OCI-LY3 (cell line): ENCODE results near the gene TMEM200C.

ENCODE experiments used
- H2AFZ ChIP-seq: fragments of 200-600, 300-600 bp; shearing (Covaris generic); 2 replicates; pipeline ENCODE4 v1.6.0; 2014; ENCODE audit warnings: antibody characterized with exemption, low read depth, low read length
- H3K27ac ChIP-seq: fragments of 200-600, 300-600 bp; sonication (generic); 2 replicates; pipeline ENCODE4 v1.5.1; 2014; ENCODE audit warnings: mild to moderate bottlenecking, low read length, moderate library complexity, mixed read lengths
- H3K27me3 ChIP-seq: fragments of 200-600, 300-600 bp; sonication (generic); 2 replicates; pipeline ENCODE4 v1.6.1; 2014; ENCODE audit warnings: low read depth, low read length, mixed read lengths
- H3K36me3 ChIP-seq: fragments of 200-600, 300-600 bp; sonication (generic); replicated peaks from 2 replicates; pipeline ENCODE3; 2014; ENCODE audit warnings: low read depth, low read length, mixed read lengths
- H3K4me1 ChIP-seq: fragments of 300-600, 200-600 bp; sonication (generic); 2 replicates; pipeline ENCODE4 v1.6.1; 2014; ENCODE audit warnings: low read length, mixed read lengths
- H3K4me2 ChIP-seq: fragments of 200-600, 300-600 bp; sonication (generic); 2 replicates; pipeline ENCODE4 v1.6.1; 2014; ENCODE audit warnings: low read length, mixed read lengths
- H3K4me3 ChIP-seq: fragments of 300-600, 200-600 bp; sonication (generic); 2 replicates; pipeline ENCODE4 v1.5.1; 2014; ENCODE audit warnings: antibody characterized with exemption, mild to moderate bottlenecking, low read length, moderate library complexity
- H3K79me2 ChIP-seq: fragments of 300-600, 200-600 bp; shearing (Covaris generic); 2 replicates; pipeline ENCODE4 v1.6.1; 2014; ENCODE audit warnings: mild to moderate bottlenecking, low read length, mixed read lengths
- H3K9ac ChIP-seq: fragments of 300-600, 200-600 bp; shearing (Covaris generic); 2 replicates; pipeline ENCODE4 v1.6.0; 2014; ENCODE audit warnings: mild to moderate bottlenecking, low read length, moderate library complexity
- H3K9me3 ChIP-seq: fragments of 200-600, 300-600 bp; shearing (Covaris generic); 2 replicates; pipeline ENCODE4 v1.6.1; 2014; ENCODE audit warnings: low read length, mixed read lengths; ENCODE audit not compliant: insufficient read depth
- H4K20me1 ChIP-seq: fragments of 200-600, 300-600 bp; sonication (generic); 2 replicates; pipeline ENCODE4 v1.6.1; 2016; ENCODE audit warnings: low read length, mixed read lengths; ENCODE audit not compliant: insufficient read depth
- CTCF ChIP-seq: fragments of 200-600, 300-600 bp; sonication (generic); IDR thresholded peaks from 2 replicates; pipeline ENCODE4 v1.5.1; 2014; ENCODE audit warnings: antibody characterized with exemption, low read length, low read depth
- EZH2phosphoT487 ChIP-seq: fragments of 200-600 bp; shearing (Covaris generic); IDR thresholded peaks from 2 replicates; pipeline ENCODE4 v1.6.1; 2018; ENCODE audit warnings: antibody characterized with exemption, mixed run types, low read depth

TMEM200C gene

GRCh38 chr18:5941890-5942289 lies 46.6 kb upstream of the TMEM200C start:
- Histone ChIP-seq H3K4me1 (no peaks in the 10 kb centered on the region), H4K20me1 (no peaks in the 10 kb centered on the region), H3K36me3 (no peaks in the 10 kb centered on the region), H3K79me2 (no peaks in the 10 kb centered on the region), H3K4me2 (no peak overlapping the region), H3K9ac (no peak overlapping the region), H2AFZ (no peak overlapping the region), H3K4me3 (no peak overlapping the region), H3K27me3 (no peaks in the 10 kb centered on the region), H3K27ac (no peak overlapping the region), H3K9me3 (no peaks in the 10 kb centered on the region)
- TF ChIP-seq EZH2phosphoT487 = no peak
- TF ChIP-seq CTCF = no peak

GRCh38 chr18:5939801-5940667 lies 44.7 kb upstream of the TMEM200C start:
- Histone ChIP-seq H3K27me3 (no peaks in the 10 kb centered on the region), H3K79me2 (no peaks in the 10 kb centered on the region), H3K4me2 (no peak overlapping the region), H3K36me3 (no peaks in the 10 kb centered on the region), H2AFZ (no peak overlapping the region), H3K27ac (no peak overlapping the region), H3K9me3 (no peaks in the 10 kb centered on the region), H3K9ac (no peak overlapping the region), H3K4me3 (no peak overlapping the region), H4K20me1 (no peaks in the 10 kb centered on the region), H3K4me1 (no peaks in the 10 kb centered on the region)
- TF ChIP-seq CTCF = no peak
- TF ChIP-seq EZH2phosphoT487 = no peak

- Histone ChIP-seq H3K27ac (no peak overlapping the region), H2AFZ (no peak overlapping the region), H3K79me2 (no peaks in the 10 kb centered on the region), H3K4me3 (no peak overlapping the region), H3K4me2 (no peak overlapping the region), H3K27me3 (no peaks in the 10 kb centered on the region), H3K9ac (no peak overlapping the region), H4K20me1 (no peaks in the 10 kb centered on the region), H3K9me3 (no peaks in the 10 kb centered on the region), H3K4me1 (no peaks in the 10 kb centered on the region), H3K36me3 (no peaks in the 10 kb centered on the region)
- TF ChIP-seq EZH2phosphoT487 (no peak), CTCF (no peak)
Measured at GRCh38 chr18:5937795-5938194, 42.5 kb upstream of the TMEM200C start.

- no peaks in the 10 kb centered on the region for H4K20me1 ChIP-seq
- H3K4me3 ChIP-seq = no peak overlapping the region
- H3K4me1 ChIP-seq = no peaks in the 10 kb centered on the region
- no peak overlapping the region for H3K9ac ChIP-seq
- no peaks in the 10 kb centered on the region for H3K36me3 ChIP-seq
- no peaks in the 10 kb centered on the region for H3K79me2 ChIP-seq
- H3K4me2 ChIP-seq = no peak overlapping the region
- H3K9me3 ChIP-seq = no peaks in the 10 kb centered on the region
- no peak overlapping the region for H3K27ac ChIP-seq
- no peaks in the 10 kb centered on the region for H3K27me3 ChIP-seq
- no peak overlapping the region for H2AFZ ChIP-seq
- TF ChIP-seq EZH2phosphoT487 = no peak
- no peak for TF ChIP-seq CTCF
Measured at GRCh38 chr18:5937121-5937520, 41.8 kb upstream of the TMEM200C start.
